ENCODE measurements around the gene SIRT6. TPM values are rescaled to one million over a fixed set of nuclear protein-coding genes. Genes with fewer than 3 reads are reported as not detected.
"Not testable (repeated sequence)": the region's sequence is repeated elsewhere in the genome, so short reads cannot be mapped to it uniquely, and the experiment has no call there.

Gene SIRT6
- total and polyA plus RNA-seq, 4 donors: 8.1 to 45.4 (median 24.5) TPM

GRCh38 chr19:4161415-4162077 is 20.8 kb downstream of the SIRT6 start:
- Histone ChIP-seq H3K27ac (ENCODE audit: low read depth, low read length) (no peak overlapping the region), H3K4me1 (ENCODE audit: control insufficient read depth, insufficient read depth, low read length) (no peaks in the 10 kb centered on the region), H3K27me3 (ENCODE audit: control insufficient read depth, insufficient read depth, low read length) (no peaks in the 10 kb centered on the region), H3K36me3 (ENCODE audit: control insufficient read depth, insufficient read depth, low read length) (no peaks in the 10 kb centered on the region), H3K9me3 (ENCODE audit: control insufficient read depth, insufficient read depth, low read length) (no peaks in the 10 kb centered on the region), H3K4me3 (ENCODE audit: low read depth, low read length) (no peak overlapping the region)
- 100% methylated on average over 3 of the region's 7 CpGs for WGBS (ENCODE audit: insufficient coverage)
- DNase-seq (ENCODE audit: low read depth in 4 of 6, low spot score in 6 of 6): no peak

GRCh38 chr19:4157971-4158370 is 24.4 kb downstream of the SIRT6 start:
- H3K36me3 ChIP-seq (ENCODE audit: control insufficient read depth, insufficient read depth, low read length); H3K27ac ChIP-seq (ENCODE audit: low read depth, low read length); H3K4me1 ChIP-seq (ENCODE audit: control insufficient read depth, insufficient read depth, low read length); H3K9me3 ChIP-seq (ENCODE audit: control insufficient read depth, insufficient read depth, low read length); DNase-seq (ENCODE audit: low read depth in 4 of 6, low spot score in 6 of 6); H3K27me3 ChIP-seq (ENCODE audit: control insufficient read depth, insufficient read depth, low read length); H3K4me3 ChIP-seq (ENCODE audit: low read depth, low read length): not testable (repeated sequence)
- 70% methylated on average over 8 of the region's 8 CpGs for WGBS (ENCODE audit: insufficient coverage)

GRCh38 chr19:4157164-4157563 is 25.2 kb downstream of the SIRT6 start:
- Histone ChIP-seq H3K27me3 (ENCODE audit: control insufficient read depth, insufficient read depth, low read length) (peaks cover 6% of the 10 kb centered on the region), H3K4me3 (ENCODE audit: low read depth, low read length) (no peak overlapping the region), H3K36me3 (ENCODE audit: control insufficient read depth, insufficient read depth, low read length) (no peaks in the 10 kb centered on the region), H3K27ac (ENCODE audit: low read depth, low read length) (no peak overlapping the region), H3K4me1 (ENCODE audit: control insufficient read depth, insufficient read depth, low read length) (no peaks in the 10 kb centered on the region), H3K9me3 (ENCODE audit: control insufficient read depth, insufficient read depth, low read length) (no peaks in the 10 kb centered on the region)
- WGBS (ENCODE audit: insufficient coverage): 78% methylated on average over 6 of the region's 6 CpGs
- no peak for DNase-seq (ENCODE audit: low read depth in 4 of 6, low spot score in 6 of 6)

GRCh38 chr19:4154571-4155312 is 27.6 kb downstream of the SIRT6 start:
- DNase-seq (ENCODE audit: low read depth in 4 of 6, low spot score in 6 of 6): no peak

GRCh38 chr19:4152241-4152998 is 29.9 kb downstream of the SIRT6 start:
- Histone ChIP-seq H3K36me3 (ENCODE audit: control insufficient read depth, insufficient read depth, low read length) (no peaks in the 10 kb centered on the region), H3K9me3 (ENCODE audit: control insufficient read depth, insufficient read depth, low read length) (no peaks in the 10 kb centered on the region), H3K4me1 (ENCODE audit: control insufficient read depth, insufficient read depth, low read length) (no peaks in the 10 kb centered on the region), H3K4me3 (ENCODE audit: low read depth, low read length) (no peak overlapping the region), H3K27ac (ENCODE audit: low read depth, low read length) (no peak overlapping the region), H3K27me3 (ENCODE audit: control insufficient read depth, insufficient read depth, low read length) (peaks cover 6% of the 10 kb centered on the region)
- WGBS (ENCODE audit: insufficient coverage): 76% methylated on average over 8 of the region's 10 CpGs
- no peak for DNase-seq (ENCODE audit: low read depth in 4 of 6, low spot score in 6 of 6)

More at GRCh38 chr19:4154571-4155312, 27.6 kb downstream of the SIRT6 start:
- Histone ChIP-seq H3K27ac (ENCODE audit: low read depth, low read length) (no peak overlapping the region), H3K9me3 (ENCODE audit: control insufficient read depth, insufficient read depth, low read length) (no peaks in the 10 kb centered on the region), H3K4me3 (ENCODE audit: low read depth, low read length) (no peak overlapping the region), H3K36me3 (ENCODE audit: control insufficient read depth, insufficient read depth, low read length) (no peaks in the 10 kb centered on the region), H3K27me3 (ENCODE audit: control insufficient read depth, insufficient read depth, low read length) (peaks cover 6% of the 10 kb centered on the region), H3K4me1 (ENCODE audit: control insufficient read depth, insufficient read depth, low read length) (no peaks in the 10 kb centered on the region)
- 75% methylated on average over 18 of the region's 21 CpGs for WGBS (ENCODE audit: insufficient coverage)

GRCh38 chr19:4151623-4152022 is 30.7 kb downstream of the SIRT6 start:
- H3K4me3 ChIP-seq (ENCODE audit: low read depth, low read length): no peak overlapping the region
- H3K27me3 ChIP-seq (ENCODE audit: control insufficient read depth, insufficient read depth, low read length): peaks cover 6% of the 10 kb centered on the region
- 51% methylated on average over 4 of the region's 6 CpGs for WGBS (ENCODE audit: insufficient coverage)
- H3K4me1 ChIP-seq (ENCODE audit: control insufficient read depth, insufficient read depth, low read length): no peaks in the 10 kb centered on the region
- no peak for DNase-seq (ENCODE audit: low read depth in 4 of 6, low spot score in 6 of 6)
- no peaks in the 10 kb centered on the region for H3K36me3 ChIP-seq (ENCODE audit: control insufficient read depth, insufficient read depth, low read length)
- no peak overlapping the region for H3K27ac ChIP-seq (ENCODE audit: low read depth, low read length)
- H3K9me3 ChIP-seq (ENCODE audit: control insufficient read depth, insufficient read depth, low read length): no peaks in the 10 kb centered on the region

- H3K4me1 ChIP-seq (ENCODE audit: control insufficient read depth, insufficient read depth, low read length): no peaks in the 10 kb centered on the region
- WGBS (ENCODE audit: insufficient coverage): 79% methylated on average over 11 of the region's 17 CpGs
- no peaks in the 10 kb centered on the region for H3K9me3 ChIP-seq (ENCODE audit: control insufficient read depth, insufficient read depth, low read length)
- no peak overlapping the region for H3K27ac ChIP-seq (ENCODE audit: low read depth, low read length)
- no peak for DNase-seq (ENCODE audit: low read depth in 4 of 6, low spot score in 6 of 6)
- peaks cover 10% of the 10 kb centered on the region for H3K27me3 ChIP-seq (ENCODE audit: control insufficient read depth, insufficient read depth, low read length)
- no peak overlapping the region for H3K4me3 ChIP-seq (ENCODE audit: low read depth, low read length)
- H3K36me3 ChIP-seq (ENCODE audit: control insufficient read depth, insufficient read depth, low read length): no peaks in the 10 kb centered on the region
Measured at GRCh38 chr19:4149518-4150288, 32.7 kb downstream of the SIRT6 start.

GRCh38 chr19:4144666-4145249 is 37.6 kb downstream of the SIRT6 start:
- Histone ChIP-seq H3K9me3 (ENCODE audit: control insufficient read depth, insufficient read depth, low read length) (no peaks in the 10 kb centered on the region), H3K4me3 (ENCODE audit: low read depth, low read length) (no peak overlapping the region), H3K4me1 (ENCODE audit: control insufficient read depth, insufficient read depth, low read length) (no peaks in the 10 kb centered on the region), H3K36me3 (ENCODE audit: control insufficient read depth, insufficient read depth, low read length) (no peaks in the 10 kb centered on the region), H3K27me3 (ENCODE audit: control insufficient read depth, insufficient read depth, low read length) (peaks cover 7% of the 10 kb centered on the region), H3K27ac (ENCODE audit: low read depth, low read length) (no peak overlapping the region)
- DNase-seq (ENCODE audit: low read depth in 4 of 6, low spot score in 6 of 6): no peak
- no CpG with 5 or more reads among the region's 7 CpGs for WGBS (ENCODE audit: insufficient coverage)

- WGBS (ENCODE audit: insufficient coverage): no CpG with 5 or more reads among the region's 1 CpG
Measured at GRCh38 chr19:4142916-4143315, 39.4 kb downstream of the SIRT6 start.

More at GRCh38 chr19:4142916-4143315, 39.4 kb downstream of the SIRT6 start:
- not testable (repeated sequence) for H3K27ac ChIP-seq (ENCODE audit: low read depth, low read length); H3K4me3 ChIP-seq (ENCODE audit: low read depth, low read length); H3K36me3 ChIP-seq (ENCODE audit: control insufficient read depth, insufficient read depth, low read length); H3K9me3 ChIP-seq (ENCODE audit: control insufficient read depth, insufficient read depth, low read length); H3K4me1 ChIP-seq (ENCODE audit: control insufficient read depth, insufficient read depth, low read length); H3K27me3 ChIP-seq (ENCODE audit: control insufficient read depth, insufficient read depth, low read length); DNase-seq (ENCODE audit: low read depth in 4 of 6, low spot score in 6 of 6)

All from spinal cord (tissue), 10 donors.